Suprapubic skin (tissue), 4 donors: Measurements from ENCODE around the gene PREX1.

Experiments used
- CTCF ChIP-seq, 2 donors: fragments of 200-600 bp in 1 of 2; fragments of 450-650 bp in 1 of 2; sonication (generic) in 1 of 2; IDR thresholded peaks; one replicate each; pipeline ENCODE4 v1.5.1; 2016 to 2019; ENCODE audit warnings: antibody characterized with exemption in 2 of 2, mild to moderate bottlenecking in 1 of 2, moderate library complexity in 1 of 2
- EP300 ChIP-seq: sonication (generic); formaldehyde crosslinking; IDR thresholded peaks from one replicate; pipeline ENCODE4 v1.6.1; 2017; ENCODE audit warnings: antibody characterized with exemption
- POLR2A ChIP-seq, 2 donors: fragments of 450-650 bp; IDR thresholded peaks; one replicate each; pipeline ENCODE4 v1.6.1; 2017; ENCODE audit warnings: antibody characterized with exemption in 2 of 2, mild to moderate bottlenecking in 2 of 2, moderate library complexity in 2 of 2
- POLR2AphosphoS5 ChIP-seq, 3 donors: sonication (generic); formaldehyde crosslinking; IDR thresholded peaks; one replicate each; pipeline ENCODE4 v1.6.1; 2017; ENCODE audit warnings: antibody characterized with exemption in 3 of 3

- TF ChIP-seq CTCF (IDR thresholded peaks at IDR 0.05) (no peak), POLR2A (IDR thresholded peaks at IDR 0.05) (no peak), POLR2AphosphoS5 (IDR thresholded peaks at IDR 0.05) (no peak), EP300 (no peak)
These were observed 36.5 kb upstream of the PREX1 start for GRCh38 chr20:48864254-48864653.
